Spleen (tissue), 7 donors: ENCODE measurements around the gene SHH.

Experiments
- CTCF ChIP-seq, 11 experiments: fragments of 200-600 bp in 7 of 11; fragments of 450-650 bp in 4 of 11; sonication (generic) in 4 of 11; IDR thresholded peaks in 8 of 11; conservative IDR thresholded peaks in 3 of 11; 1 replicate in 7 of 11; 2 replicates in 4 of 11; pipeline versions ENCODE4 v1.4.0 to v1.8.0; 2016 to 2021; ENCODE audit warnings: antibody characterized with exemption in 11 of 11, inconsistent platforms in 4 of 11, mild to moderate bottlenecking in 1 of 11
- POLR2A ChIP-seq, 3 donors: fragments of 450-650 bp; IDR thresholded peaks; one replicate each; pipeline ENCODE4 v1.5.1; 2017; ENCODE audit warnings: antibody characterized with exemption in 3 of 3, mild to moderate bottlenecking in 1 of 3
- POLR2AphosphoS5 ChIP-seq, 3 donors: sonication (generic); formaldehyde crosslinking; IDR thresholded peaks; one replicate each; pipeline ENCODE4 v1.5.1; 2017; ENCODE audit warnings: antibody characterized with exemption in 3 of 3
- donor health status: DM: no; HTN: no; CAD: no; lungs with moderate emphysema.
- donor health status: DM: no; HTN: no; CAD: no.
- donor health status: DM: no; HTN: no; CAD: no.

- TF ChIP-seq CTCF (IDR thresholded peaks at IDR 0.05 in 8 of 11, conservative IDR thresholded peaks at IDR 0.05 in 3 of 11) (no peak), POLR2A (IDR thresholded peaks at IDR 0.05) (no peak), POLR2AphosphoS5 (IDR thresholded peaks at IDR 0.05) (no peak)
These were observed 6.9 kb upstream of the SHH start for GRCh38 chr7:155819186-155819585.
